Measurements from ENCODE around the gene ST8SIA4.
A peak's percentile ranks its signal among the peaks of the same experiment; 100 is the strongest.
"Not testable (repeated sequence)": the region's sequence is repeated elsewhere in the genome, so short reads cannot be mapped to it uniquely, and the experiment has no call there.

Gene ST8SIA4

DNA sequence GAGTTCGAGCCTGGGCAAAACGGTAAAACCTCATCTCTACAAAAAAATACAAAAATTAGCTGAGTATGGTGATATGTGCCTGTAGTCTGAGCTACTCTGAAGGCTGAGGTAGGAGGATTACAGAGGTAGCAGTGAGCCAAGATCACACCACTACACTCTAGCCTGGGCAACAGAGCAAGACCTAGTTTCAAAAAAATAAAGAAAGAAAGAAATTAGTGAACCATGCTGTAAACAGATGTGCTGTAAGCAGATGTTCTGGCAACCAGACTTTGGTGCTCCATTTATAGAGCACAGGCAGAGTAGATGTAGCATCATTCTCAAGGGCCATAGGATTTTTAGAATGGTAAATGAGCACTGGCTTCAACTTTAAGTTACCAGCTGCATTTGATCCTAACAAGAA lies 115.4 kb downstream of the ST8SIA4 start:
- no peak for DNase-seq (ENCODE audit: low spot score)

DNA sequence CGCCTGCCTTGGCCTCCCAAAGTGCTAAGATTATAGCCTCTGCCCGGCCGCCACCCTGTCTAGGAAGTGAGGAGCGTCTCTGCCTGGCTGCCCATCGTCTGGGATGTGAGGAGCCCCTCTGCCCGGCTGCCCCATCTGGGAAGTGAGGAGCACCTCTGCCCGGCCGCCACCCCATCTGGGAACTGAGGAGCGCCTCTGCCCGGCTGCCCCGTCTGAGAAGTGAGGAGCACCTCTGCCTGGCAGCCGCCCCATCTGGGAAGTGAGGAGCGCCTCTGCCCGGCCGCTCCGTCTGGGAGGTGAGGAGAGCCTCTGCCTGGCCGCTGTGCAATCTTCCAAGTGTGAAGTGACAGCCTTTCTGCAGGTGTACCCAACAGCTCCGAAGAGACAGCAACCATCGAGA lies 117.5 kb downstream of the ST8SIA4 start:
- DNase-seq (ENCODE audit: low spot score) = not testable (repeated sequence)

DNA sequence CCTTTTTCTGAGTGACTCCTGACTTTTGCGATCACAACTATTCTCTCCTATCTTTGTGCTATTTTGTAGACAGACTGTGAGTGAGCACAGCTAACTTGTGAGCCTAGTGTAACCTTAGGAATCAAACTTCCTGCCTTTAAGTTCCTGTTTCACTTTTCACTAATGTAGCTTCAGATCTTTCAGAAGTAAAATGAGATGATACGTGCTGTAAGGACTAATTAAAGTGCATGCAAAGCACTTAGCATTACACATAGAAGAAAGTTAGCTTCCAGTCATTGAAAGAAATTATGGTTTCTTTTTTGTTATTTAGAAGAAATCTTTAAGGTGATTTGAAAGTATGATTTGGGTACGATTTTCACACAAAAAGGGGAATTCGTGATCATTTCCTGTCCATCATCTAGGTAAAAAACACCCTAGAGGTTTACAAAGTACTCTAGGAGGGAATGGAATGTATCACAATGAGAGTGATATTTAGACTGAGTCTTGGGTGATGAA lies 122.7 kb downstream of the ST8SIA4 start:
- DNase-seq (ENCODE audit: low spot score) = no peak

DNA sequence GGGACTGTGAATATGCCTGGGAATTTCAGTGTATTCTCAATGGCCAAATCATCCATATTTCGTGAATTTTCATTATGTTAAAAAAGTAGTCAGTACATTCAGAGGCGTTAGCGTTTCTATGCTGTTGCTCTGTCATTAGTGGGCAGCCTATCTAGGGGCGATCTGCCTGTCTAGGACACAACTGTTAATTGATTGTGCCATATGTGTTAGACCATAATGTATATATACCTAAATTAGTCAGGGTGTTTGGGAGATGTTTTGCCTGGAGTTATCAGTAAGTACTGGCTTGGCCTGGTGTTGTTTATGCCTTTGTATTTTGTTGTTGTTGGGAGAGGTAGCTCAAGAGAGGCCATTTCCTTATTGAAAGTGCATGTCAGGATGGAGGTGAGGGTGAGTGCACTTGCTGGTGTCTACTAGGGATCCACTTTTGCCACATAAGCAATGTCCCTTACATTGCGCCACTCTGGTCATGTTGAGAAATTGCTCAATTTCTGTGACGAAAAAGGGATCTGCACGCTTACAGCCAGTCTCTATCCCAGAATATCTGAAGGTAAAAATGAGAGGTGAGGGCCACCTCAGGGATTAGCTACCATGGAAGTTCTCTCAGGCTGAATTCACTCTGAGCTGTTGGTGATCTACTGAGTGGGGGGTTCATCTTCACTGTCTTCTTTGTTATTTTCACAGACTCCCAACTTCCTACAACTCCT lies 123.3 kb downstream of the ST8SIA4 start:
- no peak for DNase-seq (ENCODE audit: low spot score)

DNA sequence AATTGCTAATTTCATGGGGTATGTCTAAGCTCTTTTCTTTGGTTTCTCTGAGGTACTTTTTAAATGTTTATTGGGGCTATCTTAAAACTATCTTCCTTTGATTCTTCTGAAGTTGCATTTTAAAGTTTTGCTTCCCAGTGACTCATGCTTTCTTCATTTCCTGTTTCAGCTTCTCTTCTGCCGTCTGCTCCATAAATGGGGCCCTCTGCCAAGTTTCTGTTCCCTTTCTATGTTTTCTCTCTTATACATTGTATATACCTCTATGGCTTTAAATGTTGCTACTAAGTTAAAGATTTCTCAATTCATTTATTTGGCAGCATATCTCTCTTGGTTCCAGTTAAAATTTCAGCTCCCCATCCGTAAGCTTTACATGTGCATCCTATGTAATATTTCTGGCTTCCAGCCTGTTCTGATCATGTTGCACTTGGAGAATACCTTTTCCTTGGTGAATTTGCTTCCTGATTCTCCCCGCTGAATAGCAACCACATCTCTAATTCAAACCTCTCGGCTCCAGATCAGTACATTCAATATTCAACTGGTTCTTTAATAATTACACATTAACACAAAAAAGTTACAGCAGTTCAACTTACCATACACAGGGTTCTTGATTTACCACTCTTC lies 125.3 kb downstream of the ST8SIA4 start:
- DNase-seq (ENCODE audit: low spot score) = peak; percentile 65

DNA sequence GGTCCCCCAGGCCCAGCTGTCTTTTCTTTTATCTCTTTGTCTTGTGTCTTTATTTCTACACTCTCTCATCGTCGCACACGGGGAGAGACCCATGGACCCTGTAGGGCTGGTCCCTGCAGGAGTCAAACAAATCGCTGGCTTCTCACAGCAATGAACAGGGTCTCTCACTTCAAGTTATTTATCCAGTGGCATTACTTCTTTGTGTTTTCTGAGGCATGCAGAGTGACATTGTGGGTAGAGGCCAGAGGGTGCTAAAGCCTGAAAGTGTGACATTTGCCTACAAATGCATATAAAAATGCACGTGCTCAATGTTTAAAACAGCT lies 127.6 kb downstream of the ST8SIA4 start:
- no peak for DNase-seq (ENCODE audit: low spot score)

DNA sequence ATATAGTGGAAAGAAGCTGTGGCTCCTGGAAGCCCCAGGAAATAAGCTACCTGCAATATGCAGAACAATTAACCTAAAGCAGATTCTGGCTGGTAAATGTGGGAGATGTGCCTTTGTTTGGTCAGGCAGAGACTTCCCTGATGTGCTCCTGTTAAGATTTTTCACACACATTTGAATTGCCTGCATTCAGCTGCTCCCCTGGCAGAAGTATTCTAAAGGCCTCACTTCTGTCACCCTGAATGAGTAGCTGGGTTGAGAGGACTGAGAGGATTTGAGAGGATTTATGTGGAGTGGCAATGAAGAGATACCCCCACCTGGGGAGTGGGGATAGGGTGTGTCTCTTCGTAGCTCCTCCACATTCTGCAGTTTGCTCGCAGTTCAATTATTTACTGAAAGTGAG lies 130.5 kb downstream of the ST8SIA4 start:
- no peak for DNase-seq (ENCODE audit: low spot score)

DNA sequence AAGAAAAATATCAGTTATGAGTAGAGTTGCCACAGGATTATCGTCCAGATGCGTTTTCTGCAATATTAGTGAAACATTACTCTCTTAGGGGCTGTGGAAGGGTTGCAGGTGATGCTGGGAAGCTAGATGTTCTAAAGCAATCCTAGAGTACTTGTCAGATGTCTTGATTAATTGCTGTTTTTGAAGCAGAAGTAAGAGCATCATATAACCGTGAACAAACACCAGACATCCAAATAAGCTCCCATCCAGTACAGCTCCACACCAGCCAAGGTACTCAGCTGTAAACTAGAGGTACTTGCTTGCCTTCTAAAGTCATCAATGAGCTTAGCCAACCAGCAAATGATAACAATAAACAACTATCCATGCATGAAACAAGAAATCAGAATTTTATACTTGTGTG lies 131.1 kb downstream of the ST8SIA4 start:
- DNase-seq (ENCODE audit: low spot score) = no peak

DNA sequence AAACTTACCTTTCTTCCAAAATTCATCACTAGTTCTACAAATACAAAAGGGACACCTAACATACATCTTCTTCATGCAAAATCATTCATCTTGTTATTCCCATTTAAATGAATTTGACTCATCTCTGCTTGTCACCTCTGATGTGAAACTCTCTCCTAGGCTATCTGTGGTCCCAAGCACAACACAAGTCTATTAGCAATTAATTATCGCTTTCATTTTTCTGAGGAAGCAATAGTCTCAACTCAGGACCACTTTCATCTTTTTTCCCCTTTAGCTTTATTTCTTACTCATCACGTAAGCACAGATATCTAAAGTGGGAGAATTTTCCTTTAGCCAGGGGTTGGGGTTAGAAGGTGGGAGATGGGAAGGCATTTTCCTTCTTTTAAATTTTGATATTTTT lies 131.9 kb downstream of the ST8SIA4 start:
- DNase-seq (ENCODE audit: low spot score) = no peak

DNA sequence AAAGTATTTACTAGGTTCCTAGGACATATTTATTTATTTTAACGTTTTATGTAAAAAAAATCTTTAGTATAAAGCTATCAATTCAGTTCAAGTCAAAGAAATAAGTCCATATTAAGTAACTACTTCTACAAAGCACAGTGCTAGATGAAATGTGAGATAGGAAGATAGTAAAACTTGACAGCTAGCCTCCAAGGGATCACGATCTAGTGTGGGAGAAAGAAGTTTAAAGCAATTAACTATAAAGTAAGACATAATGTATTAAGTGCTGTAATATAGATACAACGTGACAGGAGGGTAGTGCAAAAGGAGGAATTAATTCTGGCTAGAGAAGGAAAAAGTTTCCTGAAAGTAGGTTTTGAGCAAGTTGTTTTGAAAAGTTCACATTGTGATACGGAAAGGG lies 134.9 kb downstream of the ST8SIA4 start:
- DNase-seq (ENCODE audit: low spot score) = no peak

DNA sequence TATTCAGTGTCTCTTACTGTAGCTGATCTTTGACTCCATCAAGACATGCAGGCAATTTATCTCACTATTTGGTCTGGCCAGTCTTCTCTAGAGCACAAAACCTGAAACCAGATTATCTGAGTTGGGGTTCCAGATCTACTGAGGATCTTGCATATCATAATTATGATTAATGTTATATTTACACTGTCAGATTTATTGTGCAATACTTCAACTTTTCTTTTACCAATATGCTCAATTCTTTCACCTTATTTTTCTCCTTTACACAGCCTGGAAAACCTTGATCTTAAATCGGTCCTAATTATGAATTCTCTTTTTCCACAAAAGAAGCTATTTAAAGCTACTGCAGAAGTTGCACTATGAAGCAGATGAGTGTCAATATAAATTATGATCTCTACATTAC lies 140.1 kb downstream of the ST8SIA4 start:
- no peak for DNase-seq (ENCODE audit: low spot score)

DNA sequence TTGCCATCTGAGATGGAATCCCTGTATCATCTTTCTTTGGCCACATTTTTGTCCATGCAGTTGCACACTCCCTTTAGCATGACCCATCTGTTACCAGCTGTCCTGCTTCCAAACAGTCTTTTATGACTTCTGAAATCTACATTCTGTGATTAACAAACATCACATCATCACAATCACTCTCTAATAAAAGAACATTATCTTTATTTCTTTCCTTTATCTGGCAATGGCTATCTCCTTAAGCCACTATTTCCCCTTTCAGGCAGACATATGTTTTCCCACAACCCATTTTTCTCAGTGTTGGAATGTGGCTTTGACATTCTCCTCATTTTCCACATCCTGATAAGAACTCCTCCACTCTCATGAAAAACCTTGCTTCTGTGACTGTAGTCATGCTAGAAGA lies 141.0 kb downstream of the ST8SIA4 start:
- no peak for DNase-seq (ENCODE audit: low spot score)

DNA sequence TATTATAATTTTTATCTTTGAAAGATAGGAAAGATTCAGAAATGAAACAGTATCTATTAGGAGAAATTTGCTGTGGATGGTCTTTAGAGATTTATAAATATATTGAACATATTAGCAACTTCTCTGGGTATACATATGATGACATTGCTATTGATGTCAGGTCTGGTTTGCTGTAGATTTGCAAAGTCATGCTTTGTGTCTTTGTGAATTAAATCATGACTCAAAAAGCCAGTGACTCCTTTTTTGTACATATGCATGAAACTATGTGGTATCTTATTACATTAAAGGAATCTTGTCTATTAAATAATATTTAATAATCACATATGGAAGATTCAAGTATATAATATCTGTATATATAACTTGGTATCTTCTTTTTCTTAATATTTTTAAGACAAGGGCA lies 141.9 kb downstream of the ST8SIA4 start:
- DNase-seq (ENCODE audit: low spot score) = no peak

DNA sequence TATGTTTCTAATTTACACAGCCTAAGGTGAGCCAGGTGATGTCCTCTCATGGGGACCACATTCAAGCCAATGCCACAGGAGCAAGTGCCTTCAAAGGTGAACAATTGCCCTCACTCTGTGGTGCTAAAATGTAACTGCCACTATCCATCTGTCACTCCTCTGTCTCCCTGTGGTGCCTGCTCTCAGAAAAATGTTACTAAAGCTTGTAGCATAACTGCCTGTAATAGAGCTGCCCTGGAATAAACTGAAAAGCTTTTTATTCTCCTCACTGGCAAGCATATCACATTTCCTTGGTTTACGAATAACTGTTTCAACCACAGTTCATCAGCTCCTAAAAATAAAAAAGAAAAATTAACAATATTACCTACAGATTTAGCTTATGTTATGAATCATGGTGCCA lies 142.4 kb downstream of the ST8SIA4 start:
- DNase-seq (ENCODE audit: low spot score) = no peak

DNA sequence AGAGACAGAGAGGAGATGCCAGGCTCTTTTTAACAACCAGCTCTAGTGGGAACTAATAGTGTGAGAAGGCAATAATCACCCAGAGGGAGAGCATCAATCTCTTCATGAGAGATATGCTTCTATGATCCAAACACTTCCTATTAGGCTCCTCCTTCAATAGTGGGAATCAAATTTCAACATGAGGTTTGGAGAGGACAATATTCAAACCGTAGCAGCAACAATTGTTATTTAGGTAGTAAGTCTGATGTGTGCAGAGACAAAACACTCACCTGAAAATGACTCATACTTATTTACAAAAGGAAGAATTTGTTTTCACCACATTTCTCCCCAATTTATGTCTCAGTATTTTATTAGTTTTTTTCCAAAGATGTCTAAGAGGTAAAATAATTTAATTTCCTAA lies 144.3 kb downstream of the ST8SIA4 start:
- DNase-seq (ENCODE audit: low spot score) = no peak

DNA sequence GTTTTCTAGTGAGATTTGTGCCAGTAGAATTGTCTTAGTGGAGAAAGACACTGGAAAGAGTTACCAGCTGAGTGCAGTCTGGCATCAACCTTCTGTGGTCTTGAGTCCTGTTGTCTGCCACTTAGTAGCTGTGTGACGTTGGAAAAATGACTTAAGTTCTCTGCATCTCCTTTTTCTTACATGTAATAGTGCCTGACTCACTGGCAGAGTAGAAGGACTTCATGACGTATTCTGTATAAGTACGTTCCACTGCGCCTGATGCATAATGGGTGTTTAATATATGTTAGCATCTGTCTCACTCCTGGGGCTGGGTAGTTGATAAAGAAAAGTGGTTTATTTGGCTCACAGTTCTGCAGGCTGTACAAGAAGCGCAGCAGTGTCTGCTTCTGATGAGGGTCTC lies 144.8 kb downstream of the ST8SIA4 start:
- DNase-seq (ENCODE audit: low spot score) = no peak

DNA sequence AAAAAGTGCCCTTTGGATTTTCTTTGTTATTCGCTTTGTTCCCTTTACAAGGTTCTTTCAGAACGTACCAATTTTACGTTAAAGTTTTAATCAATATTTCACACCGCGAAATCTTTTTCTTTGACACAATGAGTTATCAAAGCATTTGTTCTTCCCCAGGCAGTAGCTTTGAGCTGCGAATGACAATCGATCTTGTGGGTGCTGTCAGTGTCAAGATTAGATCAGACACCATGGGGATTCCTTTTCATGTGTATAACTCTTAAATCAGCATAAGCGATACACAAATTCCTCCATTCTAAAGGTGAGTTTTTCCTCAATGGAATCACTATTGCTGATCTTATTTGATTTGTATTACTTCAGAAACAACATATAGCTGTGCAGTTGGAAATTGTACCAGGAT lies 145.5 kb downstream of the ST8SIA4 start:
- DNase-seq (ENCODE audit: low spot score) = no peak

Data from AG20443 (cell line).